ENCODE results near the gene TXNDC5.
"Not testable (repeated sequence)": the region's sequence is repeated elsewhere in the genome, so short reads cannot be mapped to it uniquely, and the experiment has no call there.

The TXNDC5 gene

GRCh38 chr6:7896465-7896987 lies 14.1 kb downstream of the TXNDC5 start:
- no peak overlapping the region for H3K27ac ChIP-seq
- H3K9me3 ChIP-seq = no peaks in the 10 kb centered on the region
- no peaks in the 10 kb centered on the region for H3K4me1 ChIP-seq (ENCODE audit: control insufficient read depth in 1 of 2, insufficient read depth in 1 of 2, low read depth in 1 of 2, low read length in 1 of 2)
- no peaks in the 10 kb centered on the region for H3K27me3 ChIP-seq
- H3K4me3 ChIP-seq (ENCODE audit: low read depth in 1 of 2, low read length in 1 of 2) = no peak overlapping the region
- peaks cover 38% of the 10 kb centered on the region for H3K36me3 ChIP-seq
- TF ChIP-seq CTCF (IDR thresholded peaks at IDR 0.05) = no peak

DNA sequence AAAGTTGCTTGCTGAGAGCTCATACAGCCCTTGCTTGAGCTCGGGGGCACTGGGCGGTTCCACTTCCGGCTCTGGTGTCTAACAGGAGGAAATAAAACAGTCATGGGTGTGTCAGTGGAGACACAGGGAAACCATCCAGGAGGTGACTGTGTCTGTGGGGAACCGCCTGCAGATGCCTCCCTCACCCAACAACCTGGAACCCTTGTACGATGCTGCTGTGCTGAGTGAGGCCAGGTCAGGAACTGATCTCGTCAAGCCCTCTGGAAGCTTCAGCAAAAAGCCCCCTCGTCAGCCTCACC lies 15.5 kb downstream of the TXNDC5 start:
- Histone ChIP-seq H3K9me3 (no peaks in the 10 kb centered on the region), H3K27ac (no peak overlapping the region), H3K36me3 (peaks cover 51% of the 10 kb centered on the region), H3K4me3 (ENCODE audit: low read depth in 1 of 2, low read length in 1 of 2) (no peak overlapping the region), H3K27me3 (no peaks in the 10 kb centered on the region), H3K4me1 (ENCODE audit: control insufficient read depth in 1 of 2, insufficient read depth in 1 of 2, low read depth in 1 of 2, low read length in 1 of 2) (no peaks in the 10 kb centered on the region)
- TF ChIP-seq CTCF (IDR thresholded peaks at IDR 0.05) = no peak

DNA sequence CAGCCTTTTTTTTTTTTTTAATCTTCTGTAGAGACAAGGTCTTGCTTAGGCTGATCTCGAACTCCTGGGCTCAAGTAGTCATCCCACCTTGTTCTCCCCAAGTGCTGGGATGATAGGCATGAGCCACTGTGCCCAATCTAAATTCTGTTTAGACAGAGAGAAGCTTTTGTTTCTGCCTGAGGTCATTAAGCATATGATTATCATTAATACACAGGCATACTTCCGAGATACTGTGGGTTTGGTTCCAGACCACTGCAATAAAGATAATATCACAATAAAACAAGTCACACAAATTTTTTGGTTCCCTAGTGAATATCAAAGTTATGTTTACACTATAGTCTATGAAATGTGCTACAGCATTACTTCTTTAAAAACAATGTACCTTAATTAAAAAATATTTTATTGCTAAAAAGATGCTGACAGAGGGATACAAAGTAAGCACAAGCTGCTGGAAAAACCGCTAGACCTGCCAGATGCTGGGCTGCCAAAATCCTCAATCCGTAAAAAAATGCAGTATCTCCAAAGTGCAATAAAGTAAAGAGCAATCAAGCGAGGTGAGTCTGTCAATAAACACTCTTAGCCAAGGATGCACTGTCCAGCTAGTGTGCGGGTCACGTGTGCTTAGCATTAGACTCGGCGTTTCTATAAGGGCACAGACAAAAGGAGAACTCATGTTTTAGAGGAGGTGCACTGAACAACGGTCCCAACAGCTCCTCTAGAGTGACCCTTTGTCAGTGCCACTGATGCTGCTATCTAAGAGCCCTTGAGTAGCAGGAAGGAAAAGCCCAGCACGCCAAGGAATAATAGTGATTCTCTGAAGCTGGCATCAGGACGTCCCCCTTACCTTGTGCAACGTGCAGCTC lies 16.1 kb downstream of the TXNDC5 start:
- Histone ChIP-seq H3K9me3 (no peaks in the 10 kb centered on the region), H3K4me3 (ENCODE audit: low read depth in 1 of 2, low read length in 1 of 2) (no peak overlapping the region), H3K27ac (no peak overlapping the region), H3K27me3 (no peaks in the 10 kb centered on the region), H3K4me1 (ENCODE audit: control insufficient read depth in 1 of 2, insufficient read depth in 1 of 2, low read depth in 1 of 2, low read length in 1 of 2) (no peaks in the 10 kb centered on the region), H3K36me3 (peaks cover 55% of the 10 kb centered on the region)
- no peak for TF ChIP-seq CTCF (IDR thresholded peaks at IDR 0.05)

GRCh38 chr6:7893342-7893741 lies 17.2 kb downstream of the TXNDC5 start:
- H3K4me3 ChIP-seq (ENCODE audit: low read depth in 1 of 2, low read length in 1 of 2) = no peak overlapping the region
- H3K9me3 ChIP-seq = no peaks in the 10 kb centered on the region
- no peaks in the 10 kb centered on the region for H3K4me1 ChIP-seq (ENCODE audit: control insufficient read depth in 1 of 2, insufficient read depth in 1 of 2, low read depth in 1 of 2, low read length in 1 of 2)
- H3K27ac ChIP-seq = no peak overlapping the region
- H3K27me3 ChIP-seq = no peaks in the 10 kb centered on the region
- H3K36me3 ChIP-seq = peaks cover 58% of the 10 kb centered on the region
- no peak for TF ChIP-seq CTCF (IDR thresholded peaks at IDR 0.05)

GRCh38 chr6:7892367-7892766 lies 18.2 kb downstream of the TXNDC5 start:
- not testable (repeated sequence) for H3K4me1 ChIP-seq (ENCODE audit: control insufficient read depth in 1 of 2, insufficient read depth in 1 of 2, low read depth in 1 of 2, low read length in 1 of 2); H3K27ac ChIP-seq; H3K9me3 ChIP-seq; H3K27me3 ChIP-seq; H3K4me3 ChIP-seq (ENCODE audit: low read depth in 1 of 2, low read length in 1 of 2)
- H3K36me3 ChIP-seq = peaks cover 61% of the 10 kb centered on the region

DNA sequence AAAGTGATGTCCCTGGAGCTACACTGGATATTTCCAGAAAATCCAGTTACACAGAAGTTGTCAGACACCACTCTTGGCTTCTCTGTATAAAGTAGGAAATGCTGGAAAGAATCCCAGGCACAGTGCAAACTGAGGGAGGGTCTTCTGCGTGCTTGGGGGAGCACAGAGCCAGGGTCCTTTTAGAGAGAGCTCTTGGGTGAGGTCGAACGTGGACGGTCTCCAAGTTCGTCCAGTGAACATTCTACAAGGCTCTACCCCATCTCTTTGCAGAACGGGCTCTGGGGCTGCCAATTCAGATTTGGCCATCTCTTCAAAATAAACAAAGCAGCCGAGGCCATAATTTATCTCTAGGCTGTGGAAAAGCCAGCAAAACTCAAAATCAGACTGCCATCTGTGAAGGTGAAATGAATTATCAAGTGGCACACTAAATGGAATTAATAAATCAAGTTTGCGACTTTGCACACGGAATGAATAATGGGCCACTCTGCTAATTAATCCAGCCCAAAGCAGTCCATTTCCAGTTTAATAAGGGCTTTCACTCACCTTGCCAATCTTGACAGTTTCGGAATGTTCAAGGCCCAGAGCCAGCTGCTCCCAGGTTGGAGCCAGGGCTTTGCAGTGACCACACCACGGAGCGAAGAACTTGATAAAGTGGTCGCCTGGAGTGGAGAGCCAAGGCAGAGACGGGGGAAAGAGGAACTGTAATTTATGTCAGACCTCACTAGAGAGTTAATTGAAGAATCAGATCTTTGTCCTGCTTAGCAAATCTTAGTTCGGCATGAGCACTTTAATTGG lies 19.3 kb downstream of the TXNDC5 start:
- no peaks in the 10 kb centered on the region for H3K9me3 ChIP-seq
- no peaks in the 10 kb centered on the region for H3K27me3 ChIP-seq
- no peaks in the 10 kb centered on the region for H3K4me1 ChIP-seq (ENCODE audit: control insufficient read depth in 1 of 2, insufficient read depth in 1 of 2, low read depth in 1 of 2, low read length in 1 of 2)
- H3K4me3 ChIP-seq (ENCODE audit: low read depth in 1 of 2, low read length in 1 of 2) = no peak overlapping the region
- H3K27ac ChIP-seq = no peak overlapping the region
- H3K36me3 ChIP-seq = peaks cover 65% of the 10 kb centered on the region
- no peak for TF ChIP-seq CTCF (IDR thresholded peaks at IDR 0.05)
